Activated T-cell treated with anti-CD3 and anti-CD28 coated beads, Interleukin-2, amount 50 U/mL, for 72 hours (primary cell): ENCODE measurements around the gene COG5. TPM values are rescaled to one million over a fixed set of nuclear protein-coding genes. Genes with fewer than 3 reads are reported as not detected.
A peak's percentile ranks its signal among the peaks of the same experiment; 100 is the strongest.

ENCODE experiments used
- ATAC-seq, 2 donors: fragments of 150-1000 bp; cut with Tn5 transposase; replicated peaks in 1 of 2; 2 replicates each; pipeline ENCODE4 v1.10.0; 2021; ENCODE audit warnings: moderate library complexity in 2 of 2, mild to moderate bottlenecking in 1 of 2
- DNase-seq, 2 donors: peaks; one replicate each; pipeline ENCODE4 v3.0.0; 2021 to 2022; ENCODE audit warnings: mixed read lengths in 1 of 2
- H3K27ac Mint-ChIP-seq: one replicate; pipeline ENCODE4 v1.8.0; 2022; ENCODE audit warnings: mild to moderate bottlenecking, moderate library complexity, mixed read lengths
- H3K27me3 Mint-ChIP-seq: one replicate; pipeline ENCODE4 v1.8.0; 2022; ENCODE audit warnings: low read depth, mixed read lengths
- H3K36me3 Mint-ChIP-seq, 2 donors: one replicate each; pipeline ENCODE4 v1.8.0; 2022; ENCODE audit warnings: mixed read lengths in 2 of 2, mild to moderate bottlenecking in 1 of 2; ENCODE audit not compliant: insufficient read depth in 2 of 2
- H3K4me1 Mint-ChIP-seq: one replicate; pipeline ENCODE4 v1.8.0; 2022; ENCODE audit warnings: low read depth, mixed read lengths
- H3K4me3 Mint-ChIP-seq, 2 donors: one replicate each; pipeline ENCODE4 v1.8.0; 2022; ENCODE audit warnings: mild to moderate bottlenecking in 2 of 2, mixed read lengths in 2 of 2, moderate library complexity in 2 of 2
- H3K9me3 Mint-ChIP-seq, 2 donors: one replicate each; pipeline ENCODE4 v1.8.0; 2022; ENCODE audit warnings: mixed read lengths in 2 of 2
- total RNA-seq, 2 donors: library from RNA; stranded (reverse); gene quantifications; one replicate each; pipeline ENCODE4 v1.2.3, GENCODE V29; 2022

COG5 gene
- total RNA-seq, 2 donors from 2014 or later: 30.4 to 55.5 TPM

- Mint-ChIP-seq H3K27me3 (no peaks in the 10 kb centered on the region), H3K4me1 (no peaks in the 10 kb centered on the region), H3K27ac (no peak overlapping the region), H3K4me3 (no peak overlapping the region), H3K9me3 (peaks cover 0 to 2% of the 10 kb centered on the region in 2 donors), H3K36me3 (peaks cover 0 to 5% of the 10 kb centered on the region in 2 donors)
- DNase-seq: no peak
- ATAC-seq: no peak
These were observed 136.3 kb downstream of the COG5 start for GRCh38 chr7:107427462-107427861.

GRCh38 chr7:107414198-107414597 is 149.5 kb downstream of the COG5 start:
- H3K27me3 Mint-ChIP-seq: no peaks in the 10 kb centered on the region
- peaks cover 5 to 6% of the 10 kb centered on the region in 2 donors for H3K36me3 Mint-ChIP-seq
- ATAC-seq: no peak
- no peaks in the 10 kb centered on the region for H3K4me1 Mint-ChIP-seq
- H3K27ac Mint-ChIP-seq: no peak overlapping the region
- H3K4me3 Mint-ChIP-seq: no peak overlapping the region
- no peaks in the 10 kb centered on the region for H3K9me3 Mint-ChIP-seq
- no peak for DNase-seq

GRCh38 chr7:107408349-107408748 is 155.4 kb downstream of the COG5 start:
- Mint-ChIP-seq H3K36me3 (peaks cover 6 to 8% of the 10 kb centered on the region in 2 donors), H3K27me3 (no peaks in the 10 kb centered on the region), H3K9me3 (no peaks in the 10 kb centered on the region), H3K4me3 (no peak overlapping the region), H3K27ac (peak overlapping the region; percentile 19), H3K4me1 (peaks cover 10% of the 10 kb centered on the region)
- no peak for ATAC-seq
- no peak for DNase-seq

- H3K9me3 Mint-ChIP-seq: no peaks in the 10 kb centered on the region
- peaks cover 3 to 5% of the 10 kb centered on the region in 2 donors for H3K36me3 Mint-ChIP-seq
- no peaks in the 10 kb centered on the region for H3K27me3 Mint-ChIP-seq
- ATAC-seq: no peak
- DNase-seq: no peak
- no peak overlapping the region for H3K27ac Mint-ChIP-seq
- peaks cover 10% of the 10 kb centered on the region for H3K4me1 Mint-ChIP-seq
- H3K4me3 Mint-ChIP-seq: no peak overlapping the region
These were observed 158.2 kb downstream of the COG5 start for GRCh38 chr7:107405559-107405958.

- Mint-ChIP-seq H3K36me3 (peaks cover 3 to 5% of the 10 kb centered on the region in 2 donors), H3K27me3 (no peaks in the 10 kb centered on the region), H3K4me3 (no peak overlapping the region), H3K9me3 (peaks cover 0 to 1% of the 10 kb centered on the region in 2 donors), H3K27ac (no peak overlapping the region), H3K4me1 (peaks cover 10% of the 10 kb centered on the region)
- DNase-seq (no peak), ATAC-seq (no peak)
These were observed 158.8 kb downstream of the COG5 start for GRCh38 chr7:107404740-107405537.

- no peak for DNase-seq
- ATAC-seq: no peak
- Mint-ChIP-seq H3K4me1 (no peaks in the 10 kb centered on the region), H3K27ac (no peak overlapping the region), H3K9me3 (peaks cover 2 to 5% of the 10 kb centered on the region in 2 donors), H3K27me3 (no peaks in the 10 kb centered on the region), H3K4me3 (no peak overlapping the region), H3K36me3 (peaks cover 3 to 7% of the 10 kb centered on the region in 2 donors)
These were observed 165.6 kb downstream of the COG5 start for GRCh38 chr7:107398161-107398560.

- no peaks in the 10 kb centered on the region for H3K4me1 Mint-ChIP-seq
- H3K27ac Mint-ChIP-seq: no peak overlapping the region
- no peaks in the 10 kb centered on the region for H3K27me3 Mint-ChIP-seq
- peaks cover 2 to 5% of the 10 kb centered on the region in 2 donors for H3K9me3 Mint-ChIP-seq
- H3K36me3 Mint-ChIP-seq: peaks cover 3 to 7% of the 10 kb centered on the region in 2 donors
- ATAC-seq (peak in 1 of 2 donors; percentile 66), DNase-seq (no peak)
- no peak overlapping the region for H3K4me3 Mint-ChIP-seq
These were observed 166.7 kb downstream of the COG5 start for GRCh38 chr7:107396990-107397389.

- Mint-ChIP-seq H3K36me3 (peaks cover 3 to 7% of the 10 kb centered on the region in 2 donors), H3K4me3 (no peak overlapping the region), H3K27me3 (no peaks in the 10 kb centered on the region), H3K4me1 (no peaks in the 10 kb centered on the region), H3K27ac (no peak overlapping the region), H3K9me3 (peaks cover 2 to 5% of the 10 kb centered on the region in 2 donors)
- DNase-seq (no peak), ATAC-seq (no peak)
These were observed 167.6 kb downstream of the COG5 start for GRCh38 chr7:107396081-107396480.

GRCh38 chr7:107394831-107395230 is 168.9 kb downstream of the COG5 start:
- no peak overlapping the region for H3K27ac Mint-ChIP-seq
- peaks cover 2 to 4% of the 10 kb centered on the region in 2 donors for H3K9me3 Mint-ChIP-seq
- ATAC-seq (no peak), DNase-seq (no peak)
- H3K4me3 Mint-ChIP-seq: no peak overlapping the region
- no peaks in the 10 kb centered on the region for H3K4me1 Mint-ChIP-seq
- peaks cover 3 to 7% of the 10 kb centered on the region in 2 donors for H3K36me3 Mint-ChIP-seq
- no peaks in the 10 kb centered on the region for H3K27me3 Mint-ChIP-seq

GRCh38 chr7:107394276-107394675 is 169.4 kb downstream of the COG5 start:
- peaks cover 0 to under 1% of the 10 kb centered on the region in 2 donors for H3K9me3 Mint-ChIP-seq
- no peak overlapping the region for H3K27ac Mint-ChIP-seq
- no peak overlapping the region for H3K4me3 Mint-ChIP-seq
- H3K36me3 Mint-ChIP-seq: peaks cover 1 to 3% of the 10 kb centered on the region in 2 donors
- ATAC-seq: no peak
- DNase-seq: no peak
- no peaks in the 10 kb centered on the region for H3K27me3 Mint-ChIP-seq
- no peaks in the 10 kb centered on the region for H3K4me1 Mint-ChIP-seq

- no peaks in the 10 kb centered on the region for H3K27me3 Mint-ChIP-seq
- DNase-seq: no peak
- no peaks in the 10 kb centered on the region for H3K4me1 Mint-ChIP-seq
- no peak overlapping the region for H3K27ac Mint-ChIP-seq
- no peaks in the 10 kb centered on the region for H3K9me3 Mint-ChIP-seq
- no peaks in the 10 kb centered on the region for H3K36me3 Mint-ChIP-seq
- no peak for ATAC-seq
- no peak overlapping the region for H3K4me3 Mint-ChIP-seq
These were observed 170.9 kb downstream of the COG5 start for GRCh38 chr7:107392830-107393229.

GRCh38 chr7:107390916-107391315 is 172.8 kb downstream of the COG5 start:
- Mint-ChIP-seq H3K4me1 (no peaks in the 10 kb centered on the region), H3K36me3 (no peaks in the 10 kb centered on the region), H3K27me3 (no peaks in the 10 kb centered on the region), H3K9me3 (no peaks in the 10 kb centered on the region), H3K4me3 (no peak overlapping the region), H3K27ac (no peak overlapping the region)
- ATAC-seq: no peak
- DNase-seq: no peak

GRCh38 chr7:107388604-107389003 is 175.1 kb downstream of the COG5 start:
- Mint-ChIP-seq H3K4me1 (no peaks in the 10 kb centered on the region), H3K9me3 (no peaks in the 10 kb centered on the region), H3K27me3 (no peaks in the 10 kb centered on the region), H3K4me3 (no peak overlapping the region), H3K36me3 (no peaks in the 10 kb centered on the region), H3K27ac (no peak overlapping the region)
- no peak for DNase-seq
- ATAC-seq: no peak
